ENCODE measurements around the gene KCND3.

DNA sequence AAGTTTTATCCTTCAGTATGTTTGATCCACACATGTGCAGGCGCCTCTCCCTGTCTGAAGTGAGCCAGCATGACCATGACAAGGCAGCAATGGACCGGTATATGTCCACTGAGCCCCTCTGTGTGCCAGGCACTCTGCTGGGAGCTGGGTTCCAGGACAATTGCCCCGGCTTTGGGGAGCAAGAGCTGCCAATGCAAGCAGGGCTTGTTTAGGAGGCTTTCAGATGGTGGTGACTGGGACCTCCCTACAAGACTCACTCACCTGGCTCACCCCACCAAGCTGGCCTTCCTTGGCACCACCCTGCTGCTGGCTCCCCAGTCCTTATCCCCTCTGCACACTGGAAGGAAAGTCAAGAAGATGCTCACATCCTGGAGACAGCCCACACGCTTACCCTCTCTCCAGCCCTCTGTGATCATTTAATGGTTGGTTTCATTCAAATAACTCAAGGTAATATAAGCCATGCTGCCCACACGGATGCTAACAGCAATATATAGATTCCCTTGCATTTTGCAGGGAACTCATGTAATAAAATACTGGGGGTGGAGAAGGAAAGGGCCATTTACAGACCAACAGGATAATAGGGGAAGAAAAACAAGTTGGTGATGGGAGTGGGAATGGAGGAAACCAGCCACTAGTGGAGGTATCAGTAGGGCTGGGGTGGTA lies 23.6 kb downstream of the KCND3 start:
- TF ChIP-seq, protein P1, sequence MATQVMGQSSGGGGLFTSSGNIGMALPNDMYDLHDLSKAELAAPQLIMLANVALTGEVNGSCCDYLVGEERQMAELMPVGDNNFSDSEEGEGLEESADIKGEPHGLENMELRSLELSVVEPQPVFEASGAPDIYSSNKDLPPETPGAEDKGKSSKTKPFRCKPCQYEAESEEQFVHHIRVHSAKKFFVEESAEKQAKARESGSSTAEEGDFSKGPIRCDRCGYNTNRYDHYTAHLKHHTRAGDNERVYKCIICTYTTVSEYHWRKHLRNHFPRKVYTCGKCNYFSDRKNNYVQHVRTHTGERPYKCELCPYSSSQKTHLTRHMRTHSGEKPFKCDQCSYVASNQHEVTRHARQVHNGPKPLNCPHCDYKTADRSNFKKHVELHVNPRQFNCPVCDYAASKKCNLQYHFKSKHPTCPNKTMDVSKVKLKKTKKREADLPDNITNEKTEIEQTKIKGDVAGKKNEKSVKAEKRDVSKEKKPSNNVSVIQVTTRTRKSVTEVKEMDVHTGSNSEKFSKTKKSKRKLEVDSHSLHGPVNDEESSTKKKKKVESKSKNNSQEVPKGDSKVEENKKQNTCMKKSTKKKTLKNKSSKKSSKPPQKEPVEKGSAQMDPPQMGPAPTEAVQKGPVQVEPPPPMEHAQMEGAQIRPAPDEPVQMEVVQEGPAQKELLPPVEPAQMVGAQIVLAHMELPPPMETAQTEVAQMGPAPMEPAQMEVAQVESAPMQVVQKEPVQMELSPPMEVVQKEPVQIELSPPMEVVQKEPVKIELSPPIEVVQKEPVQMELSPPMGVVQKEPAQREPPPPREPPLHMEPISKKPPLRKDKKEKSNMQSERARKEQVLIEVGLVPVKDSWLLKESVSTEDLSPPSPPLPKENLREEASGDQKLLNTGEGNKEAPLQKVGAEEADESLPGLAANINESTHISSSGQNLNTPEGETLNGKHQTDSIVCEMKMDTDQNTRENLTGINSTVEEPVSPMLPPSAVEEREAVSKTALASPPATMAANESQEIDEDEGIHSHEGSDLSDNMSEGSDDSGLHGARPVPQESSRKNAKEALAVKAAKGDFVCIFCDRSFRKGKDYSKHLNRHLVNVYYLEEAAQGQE (IDR thresholded peaks at IDR 0.05; ENCODE audit: insufficient read depth in 1 of 2, low read depth in 2 of 2, low read length in 2 of 2) = no peak
- TF ChIP-seq SIN3A (IDR thresholded peaks at IDR 0.05; ENCODE audit: borderline replicate concordance, insufficient read depth, low read length) = no peak
- no peak for TF ChIP-seq POLR2AphosphoS5 (IDR thresholded peaks at IDR 0.05; ENCODE audit: low read depth, low read length)
- TF ChIP-seq FOXP2 (optimal IDR thresholded peaks at IDR 0.05; ENCODE audit: borderline replicate concordance, extremely low read depth, extremely low read length, insufficient read depth) = no peak

Data from PFSK-1 (cell line).